Hematopoietic multipotent progenitor cell treated with erythropoietin and hydrocortisone succinate and interleukin-3 and kit ligand, for 8 days (in vitro differentiated cells): ENCODE results near the gene C17orf50.

Experiments used
- DNase-seq: peaks from one replicate; pipeline ENCODE4 v3.0.0-alpha.2; 2015

The C17orf50 gene

DNA sequence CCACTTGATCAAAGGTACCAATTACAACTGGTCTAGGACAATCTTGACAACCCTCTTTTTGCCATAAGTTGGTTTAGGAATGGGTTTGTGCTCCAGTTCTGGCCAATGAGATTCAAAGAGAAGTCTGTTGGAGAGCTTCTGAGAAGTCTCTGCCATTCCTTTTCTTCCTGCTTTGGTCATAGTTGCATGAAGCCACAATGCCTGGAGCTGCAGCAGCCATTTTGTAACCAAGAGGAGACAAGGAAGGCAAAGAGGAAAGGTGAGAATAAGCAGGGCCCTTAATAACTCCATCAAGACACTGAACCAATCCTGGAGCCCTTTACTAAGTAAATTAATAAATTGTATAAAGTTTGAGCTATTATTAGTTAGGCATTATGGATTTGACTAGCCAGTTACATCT is 3.4 kb upstream of the C17orf50 start:
- no peak for DNase-seq

DNA sequence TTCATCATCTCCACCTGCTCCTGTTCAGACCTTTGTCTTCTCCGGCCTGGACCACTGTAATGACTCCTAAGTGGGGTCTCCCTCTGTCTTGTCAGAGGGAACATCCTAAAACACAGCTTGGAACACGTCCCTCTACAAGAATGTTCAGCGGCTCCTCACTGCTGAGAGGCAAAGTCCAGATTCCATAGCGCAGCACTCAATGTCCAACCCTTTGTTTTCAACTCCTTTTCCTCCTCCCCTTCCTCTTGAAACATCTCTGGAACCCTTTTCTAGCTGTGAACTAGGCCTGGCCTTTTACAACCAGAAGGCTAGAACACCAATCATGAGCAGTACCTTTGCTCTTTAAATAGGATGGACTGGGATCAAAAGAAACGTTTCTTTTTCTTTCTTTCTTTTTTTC is 914 bp downstream of the C17orf50 start:
- no peak for DNase-seq

DNA sequence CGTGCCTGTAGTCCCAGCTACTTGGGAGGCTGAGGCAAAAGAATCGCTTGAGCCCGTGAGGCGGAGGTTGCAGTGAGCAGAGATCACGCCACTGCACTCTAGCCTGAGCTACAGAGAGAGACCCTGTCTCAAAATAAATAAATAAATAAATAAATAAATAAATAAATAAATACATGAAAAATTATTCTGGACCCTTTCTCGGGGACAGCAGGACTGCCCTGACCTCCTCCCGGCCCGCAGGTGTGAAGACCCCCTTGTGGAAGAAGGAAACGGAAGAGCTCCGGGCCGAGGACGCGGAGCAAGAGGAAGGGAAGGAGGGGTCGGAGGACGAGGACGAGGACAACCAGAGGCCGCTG is 3.1 kb downstream of the C17orf50 start:
- DNase-seq = no peak

DNA sequence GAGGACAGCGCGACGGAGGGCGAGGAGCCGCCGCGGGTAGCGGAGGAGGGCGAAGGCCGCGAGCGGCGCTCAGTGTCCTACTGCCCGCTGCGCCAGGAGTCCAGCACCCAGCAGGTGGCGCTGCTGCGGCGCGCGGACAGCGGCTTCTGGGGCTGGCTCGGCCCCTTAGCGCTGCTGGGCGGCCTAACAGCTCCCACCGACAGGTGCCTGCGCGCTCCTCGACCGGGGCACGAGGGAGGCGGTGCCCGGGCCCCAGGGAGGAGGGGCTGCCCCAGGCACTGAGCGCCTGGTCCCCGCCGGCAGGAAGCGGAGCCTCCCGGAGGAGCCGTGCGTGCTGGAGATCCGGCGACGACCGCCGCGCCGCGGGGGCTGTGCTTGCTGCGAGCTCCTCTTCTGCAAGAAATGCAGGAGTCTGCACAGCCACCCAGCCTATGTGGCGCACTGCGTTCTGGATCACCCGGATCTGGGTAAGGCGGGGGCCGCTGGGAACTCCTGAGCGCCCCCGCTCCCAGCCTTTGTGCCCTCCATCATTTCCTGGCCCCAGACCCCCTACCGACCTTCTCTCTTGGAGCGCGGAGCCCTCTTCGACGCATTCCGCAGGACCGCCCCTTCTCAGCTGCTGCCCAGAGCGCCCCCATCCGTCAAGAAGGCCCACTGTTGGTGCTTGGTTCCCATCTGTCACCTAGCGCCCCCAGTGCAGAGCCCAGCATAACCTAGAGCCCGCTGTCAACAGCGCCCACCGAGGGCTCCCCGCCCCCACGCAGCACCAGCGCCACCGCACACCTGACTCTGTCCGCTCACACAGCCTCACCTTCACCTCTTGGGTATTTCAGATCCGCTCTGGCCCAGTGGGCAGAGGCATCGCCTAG is 3.7 kb downstream of the C17orf50 start:
- peak; percentile 89 for DNase-seq

- DNase-seq = no peak
These were observed 4.5 kb downstream of the C17orf50 start for GRCh38 chr17:35765086-35765710.

DNA sequence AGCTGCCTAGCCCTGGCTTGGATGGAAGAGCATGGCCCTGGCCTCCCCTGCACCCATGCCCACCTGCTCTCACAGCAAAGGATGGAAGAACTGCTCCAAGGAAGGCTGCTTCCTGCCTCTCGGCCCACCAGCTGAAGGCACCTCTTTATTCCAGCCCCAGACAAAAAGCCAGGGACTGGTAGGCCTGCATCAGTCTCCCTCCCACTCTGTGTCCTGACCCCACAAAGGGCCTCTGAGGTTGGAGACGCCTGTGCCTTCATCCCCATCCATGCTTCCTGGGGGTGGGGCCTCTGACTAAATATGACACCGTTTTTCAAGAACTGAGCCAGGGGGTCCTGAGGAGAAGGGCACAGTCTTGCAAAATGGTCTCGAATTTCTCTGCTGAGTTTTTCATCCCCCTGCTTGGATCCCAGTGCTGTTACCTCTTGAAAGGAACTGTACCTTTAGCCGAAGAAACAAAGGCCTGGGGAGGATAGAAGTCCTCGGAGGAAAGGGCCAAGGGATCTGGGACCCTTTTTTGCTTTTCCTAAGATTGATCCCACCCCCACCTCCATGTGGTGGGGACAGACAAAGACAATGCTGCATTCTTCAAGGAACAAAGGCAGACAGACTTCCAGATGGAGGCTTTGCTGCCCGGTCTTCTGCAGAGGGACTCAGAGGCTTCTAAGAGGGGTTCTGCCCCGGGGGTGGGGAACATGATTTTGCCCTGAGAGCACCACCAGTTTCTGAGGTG is 5.2 kb downstream of the C17orf50 start:
- DNase-seq = no peak

- DNase-seq = no peak
These were observed 5.8 kb downstream of the C17orf50 start for GRCh38 chr17:35766489-35766877.

- DNase-seq = peak; percentile 69
These were observed 6.3 kb downstream of the C17orf50 start for GRCh38 chr17:35766903-35767510.

GRCh38 chr17:35768797-35769196 is 8.1 kb downstream of the C17orf50 start:
- no peak for DNase-seq

GRCh38 chr17:35769895-35770486 is 9.3 kb downstream of the C17orf50 start:
- no peak for DNase-seq

- no peak for DNase-seq
These were observed 12.4 kb downstream of the C17orf50 start for GRCh38 chr17:35773129-35773528.

- DNase-seq = no peak
These were observed 13.2 kb downstream of the C17orf50 start for GRCh38 chr17:35773679-35774425.

- DNase-seq = no peak
These were observed 13.8 kb downstream of the C17orf50 start for GRCh38 chr17:35774499-35774898.

- no peak for DNase-seq
These were observed 14.4 kb downstream of the C17orf50 start for GRCh38 chr17:35775039-35775438.

DNA sequence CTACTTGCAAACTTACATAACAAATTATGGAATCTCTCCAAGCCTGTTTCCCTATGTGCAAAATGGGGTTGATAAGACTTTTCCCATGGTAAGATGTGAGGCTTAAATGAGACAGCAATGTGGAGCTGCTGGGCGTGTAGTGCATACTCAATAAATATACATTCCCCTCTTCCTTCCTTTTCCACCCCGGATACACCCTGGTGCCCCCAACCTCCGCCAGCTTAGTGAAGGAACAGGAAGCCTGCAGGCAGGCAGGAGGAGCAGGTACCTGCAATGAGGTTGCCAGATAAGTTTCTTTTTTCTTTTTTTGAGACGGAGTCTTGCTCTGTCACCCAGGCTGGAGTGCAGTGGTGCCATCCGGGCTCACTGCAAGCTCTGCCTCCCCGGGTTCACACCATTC is 14.9 kb downstream of the C17orf50 start:
- no peak for DNase-seq

- DNase-seq = no peak
These were observed 18.0 kb downstream of the C17orf50 start for GRCh38 chr17:35778641-35779196.

DNA sequence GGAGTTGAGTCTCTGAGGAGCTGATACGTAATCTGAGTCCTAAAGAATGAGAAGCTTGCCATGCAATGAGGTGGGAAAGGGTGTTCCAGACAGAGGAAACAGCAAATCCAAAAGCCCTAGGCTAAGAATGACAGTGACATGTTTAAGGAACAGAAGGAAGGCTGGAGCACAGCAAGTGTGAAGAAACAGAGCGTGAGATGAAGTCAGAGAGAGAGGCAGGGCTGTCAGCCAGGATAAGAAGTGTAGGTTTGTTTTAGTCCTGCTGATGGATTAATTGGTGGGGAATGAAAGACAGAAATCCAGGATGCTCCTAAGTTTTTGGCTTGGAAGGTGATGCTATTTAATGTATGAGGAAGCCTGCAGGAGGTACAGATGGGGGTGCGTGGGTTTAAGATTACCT is 20.3 kb downstream of the C17orf50 start:
- no peak for DNase-seq

GRCh38 chr17:35784895-35785294 is 24.2 kb downstream of the C17orf50 start:
- DNase-seq = no peak

- DNase-seq = no peak
These were observed 26.3 kb downstream of the C17orf50 start for GRCh38 chr17:35786941-35787432.

DNA sequence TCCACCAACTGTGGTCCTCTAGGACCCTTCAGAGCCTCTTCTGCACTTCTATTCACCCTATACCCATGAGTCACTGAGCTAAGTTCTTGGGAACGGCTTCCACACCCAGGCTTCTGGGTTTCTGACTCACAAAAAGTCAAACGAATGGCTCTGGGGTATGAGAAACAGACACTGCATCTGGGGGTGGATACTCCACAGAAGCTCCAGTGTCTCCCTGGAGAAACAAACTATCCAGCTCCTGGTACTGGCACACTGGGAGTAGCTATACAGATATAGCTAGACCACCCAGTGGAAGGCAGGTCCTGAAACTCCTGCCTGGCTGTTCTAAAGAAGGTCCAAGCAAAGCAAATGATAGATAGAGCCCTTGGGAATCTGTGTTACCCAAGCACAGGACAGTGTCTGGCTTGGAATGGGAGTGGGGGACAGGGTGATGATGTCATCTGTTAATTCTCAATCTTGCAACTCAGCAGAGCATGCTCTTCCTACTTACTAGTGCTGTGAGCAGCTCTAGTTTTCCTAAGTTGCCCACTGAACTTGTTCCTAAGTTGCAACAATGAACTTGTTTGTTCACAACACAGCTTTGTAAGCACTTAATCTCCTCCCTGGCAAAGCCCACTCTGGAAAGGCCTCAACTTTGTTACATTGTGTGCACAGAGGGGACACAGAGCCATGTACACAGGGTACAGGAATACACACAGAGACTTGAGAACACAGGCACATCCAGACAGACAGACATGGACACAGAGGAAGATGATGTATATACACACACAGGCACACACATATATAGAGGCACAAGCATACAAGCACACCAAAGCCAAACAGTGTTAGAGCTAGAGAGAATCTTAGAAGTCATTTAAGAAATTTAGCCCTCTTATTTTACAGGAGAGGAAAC is 28.0 kb downstream of the C17orf50 start:
- no peak for DNase-seq

DNA sequence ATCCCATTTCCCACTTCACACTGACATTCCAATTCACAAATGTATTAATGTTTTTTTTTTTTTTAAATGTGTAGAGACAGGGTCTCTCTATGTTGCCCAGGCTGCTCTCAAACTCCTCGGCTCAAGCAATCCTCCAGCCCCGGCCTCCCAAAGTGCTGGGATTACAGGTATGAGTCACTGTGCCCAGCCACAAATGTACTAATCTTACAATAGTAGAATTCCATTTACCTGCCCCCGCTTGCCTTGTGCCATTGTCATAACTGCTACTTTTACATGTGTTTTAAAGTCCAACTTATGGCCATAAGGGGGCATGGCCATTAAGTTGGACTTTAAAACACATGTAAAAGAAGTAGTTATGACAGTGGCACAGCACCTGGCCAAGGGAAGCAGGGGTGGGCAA is 30.2 kb downstream of the C17orf50 start:
- no peak for DNase-seq
